Measurements from ENCODE around the gene C8G. TPM values are rescaled to one million over a fixed set of nuclear protein-coding genes. Genes with fewer than 3 reads are reported as not detected.
A peak's percentile ranks its signal among the peaks of the same experiment; 100 is the strongest.

C8G gene
- total RNA-seq, 1 experiment from 2014 or later: 2.1 TPM

GRCh38 chr9:136928591-136928990 is 16.5 kb upstream of the C8G start:
- H3K79me2 ChIP-seq (ENCODE audit: insufficient read depth, low read length): no peaks in the 10 kb centered on the region
- no peaks in the 10 kb centered on the region for H4K20me1 ChIP-seq (ENCODE audit: insufficient read depth)
- no peaks in the 10 kb centered on the region for H3K4me1 ChIP-seq (ENCODE audit: control insufficient read depth in 1 of 2, insufficient read depth in 2 of 2, low read length in 2 of 2)
- no peaks in the 10 kb centered on the region for H3K9me2 ChIP-seq (ENCODE audit: insufficient read depth)
- no peak overlapping the region for H3K4me3 ChIP-seq (replicated peaks in 1 of 2; ENCODE audit: low read depth in 1 of 2, low read length in 2 of 2)
- H3K4me2 ChIP-seq (ENCODE audit: low read length): no peak overlapping the region
- H3K27ac ChIP-seq (ENCODE audit: low read depth, low read length): no peak overlapping the region
- RAD21 ChIA-PET (ENCODE audit: low non-redundant PET in 1 of 2, low total read pairs in 2 of 2, uncharacterized antibody in 2 of 2, unreplicated experiment in 2 of 2): no interaction called here
- H3K9me3 ChIP-seq (ENCODE audit: control insufficient read depth in 1 of 2, insufficient read depth in 1 of 2, low read depth in 1 of 2, low read length in 2 of 2): no peaks in the 10 kb centered on the region
- POLR2A ChIA-PET: no interaction called here
- H3K9ac ChIP-seq (ENCODE audit: low read length): no peak overlapping the region
- DNase-seq (ENCODE audit: low read depth, low spot score): no peak
- peaks cover 3 to 26% of the 10 kb centered on the region in 2 experiments; a peak in 2 of 4 replicates for H3K36me3 ChIP-seq (ENCODE audit: control insufficient read depth in 1 of 2, insufficient read depth in 2 of 2, low read length in 2 of 2)
- H3K27me3 ChIP-seq (ENCODE audit: insufficient read depth, low read length): no peaks in the 10 kb centered on the region
- intact Hi-C loops (cut with micrococcal nuclease): no loop called here
- H2AFZ ChIP-seq (ENCODE audit: low read depth, low read length, poor library complexity, severe bottlenecking): no peak overlapping the region
- BruUV-seq (replicated peaks): no TSS peak
- no peak for TF ChIP-seq POLR2AphosphoS5 (IDR thresholded peaks at IDR 0.05; ENCODE audit: low read depth, low read length)
- TF ChIP-seq ZNF274 (IDR thresholded peaks at IDR 0.05; ENCODE audit: low read depth, low read length): no peak
- TF ChIP-seq SP1 (IDR thresholded peaks at IDR 0.05; ENCODE audit: low read depth): no peak
- TF ChIP-seq EGR1 (IDR thresholded peaks at IDR 0.05; ENCODE audit: low read depth): no peak
- TF ChIP-seq ZFX (IDR thresholded peaks at IDR 0.05): no peak
- ATAC-seq: peak; percentile 33; the same call in 1 of the 2 replicates
- CTCF ChIA-PET: no interaction called here

DNA sequence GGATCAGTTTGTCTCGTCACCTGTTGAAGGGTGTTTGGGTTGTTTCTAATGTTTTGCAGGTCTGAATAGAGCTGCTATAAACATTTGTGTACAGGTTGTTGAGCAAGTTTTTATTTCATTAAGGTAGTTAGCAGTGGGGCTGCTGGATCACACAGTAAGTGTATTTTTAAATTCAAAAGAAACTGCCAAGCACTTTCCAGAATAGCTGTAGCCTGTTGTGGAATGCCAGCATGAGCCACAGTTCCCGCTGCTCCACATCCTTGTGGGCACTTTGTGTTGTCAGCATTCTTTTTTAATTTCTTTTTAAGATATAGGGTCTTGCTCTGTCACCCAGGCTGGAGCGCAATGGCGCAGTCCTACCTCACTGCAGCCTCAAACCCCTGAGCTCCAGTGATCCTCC is 15.0 kb upstream of the C8G start:
- Histone ChIP-seq H3K4me2 (ENCODE audit: low read length) (no peak overlapping the region), H2AFZ (ENCODE audit: low read depth, low read length, poor library complexity, severe bottlenecking) (no peak overlapping the region), H3K79me2 (ENCODE audit: insufficient read depth, low read length) (no peaks in the 10 kb centered on the region), H3K4me3 (replicated peaks in 1 of 2; ENCODE audit: low read depth in 1 of 2, low read length in 2 of 2) (no peak overlapping the region), H3K36me3 (ENCODE audit: control insufficient read depth in 1 of 2, insufficient read depth in 2 of 2, low read length in 2 of 2) (peaks cover 2 to 18% of the 10 kb centered on the region in 2 experiments; a peak in 2 of 4 replicates), H4K20me1 (ENCODE audit: insufficient read depth) (no peaks in the 10 kb centered on the region), H3K4me1 (ENCODE audit: control insufficient read depth in 1 of 2, insufficient read depth in 2 of 2, low read length in 2 of 2) (no peaks in the 10 kb centered on the region), H3K27me3 (ENCODE audit: insufficient read depth, low read length) (no peaks in the 10 kb centered on the region), H3K9ac (ENCODE audit: low read length) (no peak overlapping the region), H3K9me2 (ENCODE audit: insufficient read depth) (no peaks in the 10 kb centered on the region), H3K9me3 (ENCODE audit: control insufficient read depth in 1 of 2, insufficient read depth in 1 of 2, low read depth in 1 of 2, low read length in 2 of 2) (no peaks in the 10 kb centered on the region), H3K27ac (ENCODE audit: low read depth, low read length) (no peak overlapping the region)
- ChIA-PET POLR2A (no interaction called here), RAD21 (ENCODE audit: low non-redundant PET in 1 of 2, low total read pairs in 2 of 2, uncharacterized antibody in 2 of 2, unreplicated experiment in 2 of 2) (no interaction called here), CTCF (no interaction called here)
- no peak for DNase-seq (ENCODE audit: low read depth, low spot score)
- TF ChIP-seq ZNF274 (IDR thresholded peaks at IDR 0.05; ENCODE audit: low read depth, low read length) (no peak), CBX3 (IDR thresholded peaks at IDR 0.05; ENCODE audit: low read depth) (no peak), EZH2 (IDR thresholded peaks at IDR 0.05) (no peak), EZH2phosphoT487 (IDR thresholded peaks at IDR 0.05; ENCODE audit: borderline replicate concordance) (no peak), SIN3A (IDR thresholded peaks at IDR 0.05; ENCODE audit: low read depth) (no peak), ELF1 (IDR thresholded peaks at IDR 0.05; ENCODE audit: borderline replicate concordance, low read depth) (no peak), TCF7L2 (IDR thresholded peaks at IDR 0.05; ENCODE audit: borderline replicate concordance, extremely low read depth, insufficient read depth, insufficient read length) (no peak)
- TF ChIP-seq, protein P1, sequence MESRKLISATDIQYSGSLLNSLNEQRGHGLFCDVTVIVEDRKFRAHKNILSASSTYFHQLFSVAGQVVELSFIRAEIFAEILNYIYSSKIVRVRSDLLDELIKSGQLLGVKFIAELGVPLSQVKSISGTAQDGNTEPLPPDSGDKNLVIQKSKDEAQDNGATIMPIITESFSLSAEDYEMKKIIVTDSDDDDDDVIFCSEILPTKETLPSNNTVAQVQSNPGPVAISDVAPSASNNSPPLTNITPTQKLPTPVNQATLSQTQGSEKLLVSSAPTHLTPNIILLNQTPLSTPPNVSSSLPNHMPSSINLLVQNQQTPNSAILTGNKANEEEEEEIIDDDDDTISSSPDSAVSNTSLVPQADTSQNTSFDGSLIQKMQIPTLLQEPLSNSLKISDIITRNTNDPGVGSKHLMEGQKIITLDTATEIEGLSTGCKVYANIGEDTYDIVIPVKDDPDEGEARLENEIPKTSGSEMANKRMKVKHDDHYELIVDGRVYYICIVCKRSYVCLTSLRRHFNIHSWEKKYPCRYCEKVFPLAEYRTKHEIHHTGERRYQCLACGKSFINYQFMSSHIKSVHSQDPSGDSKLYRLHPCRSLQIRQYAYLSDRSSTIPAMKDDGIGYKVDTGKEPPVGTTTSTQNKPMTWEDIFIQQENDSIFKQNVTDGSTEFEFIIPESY (IDR thresholded peaks at IDR 0.05; ENCODE audit: extremely low read depth, insufficient replicate concordance, low read length): no peak
- BruUV-seq (replicated peaks): no TSS peak
- ATAC-seq: no peak
- intact Hi-C loops (cut with micrococcal nuclease): no loop called here
